DOHH2 (cell line): ENCODE data around the gene TGFBR3L.

Source experiments
- EZH2phosphoT487 ChIP-seq: fragments of 200-600 bp; sonication (generic); IDR thresholded peaks from 2 replicates; pipeline ENCODE4 v1.6.1; 2017; ENCODE audit warnings: borderline replicate concordance, mild to moderate bottlenecking, antibody characterized with exemption, low read length, moderate library complexity, mixed read lengths
- TF ChIP-seq, protein P1 (sequence below): fragments of 200-600 bp; sonication (generic); IDR thresholded peaks from one replicate; pipeline ENCODE4 v1.5.1; 2014; ENCODE audit warnings: antibody characterized with exemption, mild to moderate bottlenecking, low read depth, low read length; ENCODE audit not compliant: poor library complexity, severe bottlenecking

DNA sequence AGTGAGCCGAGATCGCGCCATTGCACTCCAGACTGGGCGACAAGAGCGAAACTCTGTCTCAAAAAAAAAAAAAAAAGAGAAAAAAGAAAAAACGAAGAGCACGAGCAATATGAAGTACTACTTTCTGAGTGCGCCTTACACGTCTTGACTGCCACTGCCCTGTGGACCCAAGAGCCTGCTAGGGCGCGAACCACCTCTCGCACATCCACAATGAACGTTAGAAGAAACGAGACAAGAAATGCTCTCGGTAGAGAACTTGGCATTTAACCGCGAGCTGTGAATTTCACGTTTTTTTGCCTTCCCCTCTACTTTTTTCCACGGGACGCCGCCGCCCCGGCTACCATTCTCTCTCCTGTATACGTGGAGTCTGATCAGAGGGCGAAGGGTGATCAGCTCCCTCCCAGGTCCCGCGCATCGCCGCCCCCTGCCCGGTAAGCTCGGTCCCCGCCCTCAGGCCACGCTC, 28.4 kb downstream of the TGFBR3L start:
- TF ChIP-seq, protein P1, sequence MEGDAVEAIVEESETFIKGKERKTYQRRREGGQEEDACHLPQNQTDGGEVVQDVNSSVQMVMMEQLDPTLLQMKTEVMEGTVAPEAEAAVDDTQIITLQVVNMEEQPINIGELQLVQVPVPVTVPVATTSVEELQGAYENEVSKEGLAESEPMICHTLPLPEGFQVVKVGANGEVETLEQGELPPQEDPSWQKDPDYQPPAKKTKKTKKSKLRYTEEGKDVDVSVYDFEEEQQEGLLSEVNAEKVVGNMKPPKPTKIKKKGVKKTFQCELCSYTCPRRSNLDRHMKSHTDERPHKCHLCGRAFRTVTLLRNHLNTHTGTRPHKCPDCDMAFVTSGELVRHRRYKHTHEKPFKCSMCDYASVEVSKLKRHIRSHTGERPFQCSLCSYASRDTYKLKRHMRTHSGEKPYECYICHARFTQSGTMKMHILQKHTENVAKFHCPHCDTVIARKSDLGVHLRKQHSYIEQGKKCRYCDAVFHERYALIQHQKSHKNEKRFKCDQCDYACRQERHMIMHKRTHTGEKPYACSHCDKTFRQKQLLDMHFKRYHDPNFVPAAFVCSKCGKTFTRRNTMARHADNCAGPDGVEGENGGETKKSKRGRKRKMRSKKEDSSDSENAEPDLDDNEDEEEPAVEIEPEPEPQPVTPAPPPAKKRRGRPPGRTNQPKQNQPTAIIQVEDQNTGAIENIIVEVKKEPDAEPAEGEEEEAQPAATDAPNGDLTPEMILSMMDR, result no peak
- no peak for TF ChIP-seq EZH2phosphoT487
